GM12878 (cell line): ENCODE data around the gene NOL11. TPM values are rescaled to one million over a fixed set of nuclear protein-coding genes. Genes with fewer than 3 reads are reported as not detected.

Experiments used
- ATAC-seq: fragments of 200-7000 bp; cut with Tn5 transposase; 3 replicates; pipeline ENCODE4 v1.9.1; 2020; ENCODE audit warnings: mild to moderate bottlenecking, moderate library complexity
- BruUV-seq: library from RNA; stranded (reverse); fragments of 400-500 nt; replicated peaks from 2 replicates; lab custom pipeline; 2021; lab: Mats Ljungman, UMichigan
- CTCF ChIA-PET: fragments of 300-600 bp; sonication (Branson Sonifier 250); formaldehyde crosslinking; extraction: SDS; loops from one replicate; lab custom pipeline; 2021; ENCODE audit warnings: inconsistent platforms; lab: Yijun Ruan, JAX
- POLR2A ChIA-PET: fragments of 350-600 bp; formaldehyde crosslinking; extraction: SDS; loops from one replicate; lab custom pipeline; 2021; ENCODE audit warnings: inconsistent platforms; lab: Charles Lee
- RAD21 ChIA-PET: fragments of 300-600 bp; sonication (Branson Sonifier 250); formaldehyde crosslinking; loops from one replicate; lab custom pipeline; 2023; ENCODE audit warnings: antibody characterized with exemption; ENCODE audit not compliant: unreplicated experiment; lab: Charles Lee
- SMC1A ChIA-PET: fragments of 300-600 bp; sonication (Branson Sonifier 250); formaldehyde crosslinking; loops from one replicate; lab custom pipeline; 2023; ENCODE audit not compliant: unreplicated experiment, uncharacterized antibody; lab: Charles Lee
- DNase-seq: peaks from one replicate; pipeline ENCODE4 v3.0.0-alpha.2; 2011; ENCODE audit warnings: low read depth, low spot score
- FAIRE-seq: peaks from 3 replicates; lab custom pipeline; 2011; peaks lifted over from hg19 to GRCh38; lab: Jason Lieb, UNC
- H2AFZ ChIP-seq: 2 replicates; pipeline ENCODE4 v1.6.0; 2011; ENCODE audit warnings: low read depth, low read length, control low read depth; ENCODE audit not compliant: control insufficient read depth
- H3K27ac ChIP-seq: 2 replicates; pipeline ENCODE4 v1.5.1; 2011; ENCODE audit warnings: control low read depth; ENCODE audit not compliant: control insufficient read depth, insufficient read depth
- H3K27me3 ChIP-seq, 2 experiments: replicated peaks in 1 of 2; 2 replicates each; pipeline versions ENCODE4 v1.6.0 to v1.6.1; 2011; ENCODE audit warnings: low read length in 1 of 2; ENCODE audit not compliant: control insufficient read depth in 2 of 2, insufficient read depth in 2 of 2
- H3K36me3 ChIP-seq, 2 experiments: 2 replicates each; pipeline ENCODE4 v1.5.1; 2011; ENCODE audit warnings: low read length in 1 of 2; ENCODE audit not compliant: control insufficient read depth in 2 of 2, insufficient read depth in 2 of 2
- H3K4me1 ChIP-seq: 2 replicates; pipeline ENCODE4 v1.6.1; 2011; ENCODE audit warnings: mild to moderate bottlenecking, low read length, moderate library complexity, mixed read lengths; ENCODE audit not compliant: control insufficient read depth, insufficient read depth
- H3K4me2 ChIP-seq: 2 replicates; pipeline ENCODE4 v1.6.0; 2011; ENCODE audit warnings: control low read depth; ENCODE audit not compliant: control insufficient read depth, insufficient read depth
- H3K4me3 ChIP-seq: fragments of 200-600 bp; sonication (generic); 2 replicates; pipeline ENCODE4 v1.5.1; 2016
- H3K79me2 ChIP-seq: 2 replicates; pipeline ENCODE4 v1.6.0; 2011; ENCODE audit warnings: low read length; ENCODE audit not compliant: control insufficient read depth, insufficient read depth
- H3K9ac ChIP-seq: 2 replicates; pipeline ENCODE4 v1.8.0; 2011; ENCODE audit warnings: low read length, control low read depth, mixed read lengths; ENCODE audit not compliant: control insufficient read depth, insufficient read depth
- H3K9me3 ChIP-seq: replicated peaks from 3 replicates; pipeline ENCODE4 v1.5.1; 2011; ENCODE audit warnings: mild to moderate bottlenecking, low read length; ENCODE audit not compliant: control insufficient read depth, insufficient read depth
- H4K20me1 ChIP-seq: 2 replicates; pipeline ENCODE4 v1.6.0; 2011; ENCODE audit not compliant: control insufficient read depth, insufficient read depth
- CHD4 ChIP-seq: fragments of 200-600 bp; sonication (generic); IDR thresholded peaks from 2 replicates; pipeline ENCODE4 v1.6.1; 2016; ENCODE audit warnings: mild to moderate bottlenecking
- ESRRA ChIP-seq: IDR thresholded peaks from 2 replicates; pipeline ENCODE4 v1.6.1; 2012; ENCODE audit warnings: mild to moderate bottlenecking, low read length, improper control_type of control experiment
- HDGF ChIP-seq: fragments of 450-650 bp; IDR thresholded peaks from 2 replicates; pipeline ENCODE4 v1.6.1; 2016; ENCODE audit warnings: antibody characterized with exemption
- KDM1A ChIP-seq: fragments of 200-600 bp; sonication (generic); IDR thresholded peaks from 2 replicates; pipeline ENCODE4 v1.6.1; 2016; ENCODE audit warnings: borderline replicate concordance
- NFIC ChIP-seq: IDR thresholded peaks from 2 replicates; pipeline ENCODE4 v1.6.1; 2012; ENCODE audit warnings: low read depth, mild to moderate bottlenecking, inconsistent platforms, low read length, moderate library complexity
- POU2F2 ChIP-seq: IDR thresholded peaks from 3 replicates; pipeline ENCODE4 v1.6.1; 2011; ENCODE audit warnings: low read depth, mild to moderate bottlenecking, low read length, borderline replicate concordance
- TBL1XR1 ChIP-seq: IDR thresholded peaks from 2 replicates; pipeline ENCODE4 v1.6.1; 2012; ENCODE audit warnings: low read depth, low read length, improper control_type of control experiment
- WGBS: methylation state at CpG from one replicate; pipeline ENCODE4 v1.1.6; 2016; ENCODE audit warnings: low lambda C conversion rate; ENCODE audit not compliant: insufficient replicate concordance, insufficient coverage; ENCODE audit errors: missing lambda C conversion rate; 5-methylcytosine and 5-hydroxymethylcytosine counted together
- in situ Hi-C: fragments of 300-500 bp; cut with MboI; formaldehyde crosslinking; loops from 9 replicates; pipeline ENCODE4 v1.14.3; 2018; ENCODE audit warnings: mixed read lengths
- intact Hi-C: fragments of 100-400 bp; cut with micrococcal nuclease; formaldehyde crosslinking; loops from one replicate; pipeline ENCODE4 v1.14.2; 2022; ENCODE audit not compliant: unreplicated experiment
- polyA plus RNA-seq, 11 experiments: library from polyadenylated mRNA; depleted of rRNA in 4 of 11; unstranded in 6 of 11; stranded (reverse) in 5 of 11; fragments of >200 nt; fragmentation: Nextera tagmentation in 4 of 11; fragmentation: Illumina TruSeq in 1 of 11; extraction: Ambion mirVana in 4 of 11; extraction: Trizol in 1 of 11; gene quantifications; 1 replicate in 1 of 11; 2 replicates in 10 of 11; pipeline versions ENCODE4 v1.2.1 to v1.2.3, GENCODE V29; 2011 to 2016; ENCODE audit warnings: inconsistent platforms in 2 of 11, missing spikeins in 2 of 11, low read depth in 1 of 11
- total RNA-seq, 4 experiments: library from RNA; depleted of rRNA in 3 of 4; stranded (reverse); fragments of >200 nt in 3 of 4; fragmentation: Illumina TruSeq in 1 of 4; extraction: Trizol in 1 of 4; gene quantifications; 2 replicates each; pipeline versions ENCODE4 v1.2.1 to v1.2.3, GENCODE V29; 2013 to 2021
- TF ChIP-seq, protein P1 (sequence below): IDR thresholded peaks from 2 replicates; pipeline ENCODE4 v1.6.1; 2012; ENCODE audit warnings: low read length, inconsistent platforms
- TF ChIP-seq, protein P2 (sequence below): fragments of 450-650 bp; IDR thresholded peaks from 2 replicates; pipeline ENCODE4 v1.6.1; 2016; ENCODE audit warnings: mild to moderate bottlenecking, moderate library complexity, borderline replicate concordance
- TF ChIP-seq, protein P3 (sequence below): fragments of 450-650 bp; IDR thresholded peaks from 2 replicates; pipeline ENCODE4 v1.6.1; 2017; ENCODE audit warnings: mild to moderate bottlenecking, low read depth, inconsistent platforms; ENCODE audit not compliant: poor library complexity, severe bottlenecking
- TF ChIP-seq, protein P4 (sequence below): fragments of 450-650 bp; IDR thresholded peaks from 2 replicates; pipeline ENCODE4 v1.6.1; 2016; ENCODE audit warnings: mild to moderate bottlenecking

Gene NOL11
- total and polyA plus RNA-seq, 10 of the 15 experiments (the other 5 are each of a cell fraction or from before 2014, with no cell fraction given) = 54.8 to 130 (median 94.6) TPM

DNA sequence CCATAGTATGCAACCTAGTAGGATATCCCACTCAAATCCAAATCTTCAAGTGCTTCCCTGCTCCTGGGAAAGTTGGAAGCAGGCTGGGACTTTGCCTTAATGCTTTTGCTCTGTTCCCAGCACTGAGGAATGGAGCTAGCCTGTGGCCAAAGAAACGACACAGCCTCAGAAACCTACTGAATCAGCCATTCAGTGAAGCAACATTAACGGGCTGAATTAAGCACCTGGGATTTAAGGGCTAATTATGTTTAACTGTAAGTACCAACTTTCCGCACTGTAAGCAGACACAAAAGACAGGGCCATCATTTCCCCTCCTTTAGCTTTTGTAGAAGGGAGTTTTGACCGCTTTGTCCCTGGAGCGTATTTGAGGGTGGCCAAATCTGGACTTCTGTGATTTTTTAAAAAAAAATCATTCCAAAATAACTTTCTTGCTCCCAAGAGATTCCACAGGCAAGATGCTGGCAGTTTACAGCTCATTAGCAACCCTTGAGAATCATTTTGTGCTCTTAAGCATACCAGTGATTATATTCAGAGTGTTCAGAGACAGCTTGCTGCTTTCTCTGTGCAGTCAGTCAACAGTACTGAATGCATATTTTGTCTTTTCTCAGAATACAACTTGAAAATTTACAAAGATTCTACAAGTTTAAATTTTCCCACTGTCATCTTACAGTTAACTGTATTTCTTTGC, 17.6 kb upstream of the NOL11 start:
- BruUV-seq = no TSS peak
- ATAC-seq = no peak
- H3K4me1 ChIP-seq = no peaks in the 10 kb centered on the region
- 58% methylated on average over 5 of the region's 5 CpGs for WGBS
- H3K36me3 ChIP-seq = no peaks in the 10 kb centered on the region
- no peak for DNase-seq
- H3K27ac ChIP-seq = no peak overlapping the region
- H2AFZ ChIP-seq = no peak overlapping the region
- H3K9ac ChIP-seq = no peak overlapping the region
- H3K4me2 ChIP-seq = no peak overlapping the region
- H4K20me1 ChIP-seq = no peaks in the 10 kb centered on the region
- no peaks in the 10 kb centered on the region for H3K79me2 ChIP-seq
- ChIA-PET POLR2A (interaction anchor here (0.6 to 0.7 kb wide), 2 partner anchors 53 to 73 kb away, joined by 3 to 4 read pairs; no protein-coding TSS in a partner anchor), RAD21 (interaction anchor here (0.6 kb wide), 1 partner anchor 1036 kb away, joined by 5 read pairs; no protein-coding TSS in a partner anchor), CTCF (interaction anchor here (1.0 to 1.1 kb wide), 2 partner anchors 10 to 324 kb away, joined by 3 to 4 read pairs; no protein-coding TSS in a partner anchor), SMC1A (interaction anchor here (1.0 kb wide), 1 partner anchor 10 kb away, joined by 3 read pairs; no protein-coding TSS in a partner anchor)
- intact Hi-C loops = no loop called here
- H3K27me3 ChIP-seq = no peaks in the 10 kb centered on the region
- in situ Hi-C loops = no loop called here
- H3K4me3 ChIP-seq = no peak overlapping the region
- no peaks in the 10 kb centered on the region for H3K9me3 ChIP-seq
- no peak for FAIRE-seq
- TF ChIP-seq POU2F2 = no peak
- TF ChIP-seq, protein P1, sequence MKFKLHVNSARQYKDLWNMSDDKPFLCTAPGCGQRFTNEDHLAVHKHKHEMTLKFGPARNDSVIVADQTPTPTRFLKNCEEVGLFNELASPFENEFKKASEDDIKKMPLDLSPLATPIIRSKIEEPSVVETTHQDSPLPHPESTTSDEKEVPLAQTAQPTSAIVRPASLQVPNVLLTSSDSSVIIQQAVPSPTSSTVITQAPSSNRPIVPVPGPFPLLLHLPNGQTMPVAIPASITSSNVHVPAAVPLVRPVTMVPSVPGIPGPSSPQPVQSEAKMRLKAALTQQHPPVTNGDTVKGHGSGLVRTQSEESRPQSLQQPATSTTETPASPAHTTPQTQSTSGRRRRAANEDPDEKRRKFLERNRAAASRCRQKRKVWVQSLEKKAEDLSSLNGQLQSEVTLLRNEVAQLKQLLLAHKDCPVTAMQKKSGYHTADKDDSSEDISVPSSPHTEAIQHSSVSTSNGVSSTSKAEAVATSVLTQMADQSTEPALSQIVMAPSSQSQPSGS = no peak
- TF ChIP-seq, protein P2, sequence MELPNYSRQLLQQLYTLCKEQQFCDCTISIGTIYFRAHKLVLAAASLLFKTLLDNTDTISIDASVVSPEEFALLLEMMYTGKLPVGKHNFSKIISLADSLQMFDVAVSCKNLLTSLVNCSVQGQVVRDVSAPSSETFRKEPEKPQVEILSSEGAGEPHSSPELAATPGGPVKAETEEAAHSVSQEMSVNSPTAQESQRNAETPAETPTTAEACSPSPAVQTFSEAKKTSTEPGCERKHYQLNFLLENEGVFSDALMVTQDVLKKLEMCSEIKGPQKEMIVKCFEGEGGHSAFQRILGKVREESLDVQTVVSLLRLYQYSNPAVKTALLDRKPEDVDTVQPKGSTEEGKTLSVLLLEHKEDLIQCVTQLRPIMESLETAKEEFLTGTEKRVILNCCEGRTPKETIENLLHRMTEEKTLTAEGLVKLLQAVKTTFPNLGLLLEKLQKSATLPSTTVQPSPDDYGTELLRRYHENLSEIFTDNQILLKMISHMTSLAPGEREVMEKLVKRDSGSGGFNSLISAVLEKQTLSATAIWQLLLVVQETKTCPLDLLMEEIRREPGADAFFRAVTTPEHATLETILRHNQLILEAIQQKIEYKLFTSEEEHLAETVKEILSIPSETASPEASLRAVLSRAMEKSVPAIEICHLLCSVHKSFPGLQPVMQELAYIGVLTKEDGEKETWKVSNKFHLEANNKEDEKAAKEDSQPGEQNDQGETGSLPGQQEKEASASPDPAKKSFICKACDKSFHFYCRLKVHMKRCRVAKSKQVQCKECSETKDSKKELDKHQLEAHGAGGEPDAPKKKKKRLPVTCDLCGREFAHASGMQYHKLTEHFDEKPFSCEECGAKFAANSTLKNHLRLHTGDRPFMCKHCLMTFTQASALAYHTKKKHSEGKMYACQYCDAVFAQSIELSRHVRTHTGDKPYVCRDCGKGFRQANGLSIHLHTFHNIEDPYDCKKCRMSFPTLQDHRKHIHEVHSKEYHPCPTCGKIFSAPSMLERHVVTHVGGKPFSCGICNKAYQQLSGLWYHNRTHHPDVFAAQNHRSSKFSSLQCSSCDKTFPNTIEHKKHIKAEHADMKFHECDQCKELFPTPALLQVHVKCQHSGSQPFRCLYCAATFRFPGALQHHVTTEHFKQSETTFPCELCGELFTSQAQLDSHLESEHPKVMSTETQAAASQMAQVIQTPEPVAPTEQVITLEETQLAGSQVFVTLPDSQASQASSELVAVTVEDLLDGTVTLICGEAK = no peak
- TF ChIP-seq, protein P3, sequence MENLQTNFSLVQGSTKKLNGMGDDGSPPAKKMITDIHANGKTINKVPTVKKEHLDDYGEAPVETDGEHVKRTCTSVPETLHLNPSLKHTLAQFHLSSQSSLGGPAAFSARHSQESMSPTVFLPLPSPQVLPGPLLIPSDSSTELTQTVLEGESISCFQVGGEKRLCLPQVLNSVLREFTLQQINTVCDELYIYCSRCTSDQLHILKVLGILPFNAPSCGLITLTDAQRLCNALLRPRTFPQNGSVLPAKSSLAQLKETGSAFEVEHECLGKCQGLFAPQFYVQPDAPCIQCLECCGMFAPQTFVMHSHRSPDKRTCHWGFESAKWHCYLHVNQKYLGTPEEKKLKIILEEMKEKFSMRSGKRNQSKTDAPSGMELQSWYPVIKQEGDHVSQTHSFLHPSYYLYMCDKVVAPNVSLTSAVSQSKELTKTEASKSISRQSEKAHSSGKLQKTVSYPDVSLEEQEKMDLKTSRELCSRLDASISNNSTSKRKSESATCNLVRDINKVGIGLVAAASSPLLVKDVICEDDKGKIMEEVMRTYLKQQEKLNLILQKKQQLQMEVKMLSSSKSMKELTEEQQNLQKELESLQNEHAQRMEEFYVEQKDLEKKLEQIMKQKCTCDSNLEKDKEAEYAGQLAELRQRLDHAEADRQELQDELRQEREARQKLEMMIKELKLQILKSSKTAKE = no peak
- TF ChIP-seq, protein P4, sequence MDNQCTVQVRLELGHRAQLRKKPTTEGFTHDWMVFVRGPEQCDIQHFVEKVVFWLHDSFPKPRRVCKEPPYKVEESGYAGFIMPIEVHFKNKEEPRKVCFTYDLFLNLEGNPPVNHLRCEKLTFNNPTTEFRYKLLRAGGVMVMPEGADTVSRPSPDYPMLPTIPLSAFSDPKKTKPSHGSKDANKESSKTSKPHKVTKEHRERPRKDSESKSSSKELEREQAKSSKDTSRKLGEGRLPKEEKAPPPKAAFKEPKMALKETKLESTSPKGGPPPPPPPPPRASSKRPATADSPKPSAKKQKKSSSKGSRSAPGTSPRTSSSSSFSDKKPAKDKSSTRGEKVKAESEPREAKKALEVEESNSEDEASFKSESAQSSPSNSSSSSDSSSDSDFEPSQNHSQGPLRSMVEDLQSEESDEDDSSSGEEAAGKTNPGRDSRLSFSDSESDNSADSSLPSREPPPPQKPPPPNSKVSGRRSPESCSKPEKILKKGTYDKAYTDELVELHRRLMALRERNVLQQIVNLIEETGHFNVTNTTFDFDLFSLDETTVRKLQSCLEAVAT = no peak
- no peak for TF ChIP-seq HDGF
- no peak for TF ChIP-seq TBL1XR1
- TF ChIP-seq KDM1A = no peak
- no peak for TF ChIP-seq ESRRA
- TF ChIP-seq NFIC = no peak
- no peak for TF ChIP-seq CHD4
